HG02571 (cell line): ENCODE measurements around the gene CAPN8.

ENCODE experiments used
- ATAC-seq: cut with Tn5 transposase; IDR thresholded peaks from one replicate; pipeline ENCODE4 v1.9.1; 2021; ENCODE audit warnings: mild to moderate bottlenecking, moderate library complexity; ENCODE audit not compliant: unreplicated experiment

CAPN8 gene

DNA sequence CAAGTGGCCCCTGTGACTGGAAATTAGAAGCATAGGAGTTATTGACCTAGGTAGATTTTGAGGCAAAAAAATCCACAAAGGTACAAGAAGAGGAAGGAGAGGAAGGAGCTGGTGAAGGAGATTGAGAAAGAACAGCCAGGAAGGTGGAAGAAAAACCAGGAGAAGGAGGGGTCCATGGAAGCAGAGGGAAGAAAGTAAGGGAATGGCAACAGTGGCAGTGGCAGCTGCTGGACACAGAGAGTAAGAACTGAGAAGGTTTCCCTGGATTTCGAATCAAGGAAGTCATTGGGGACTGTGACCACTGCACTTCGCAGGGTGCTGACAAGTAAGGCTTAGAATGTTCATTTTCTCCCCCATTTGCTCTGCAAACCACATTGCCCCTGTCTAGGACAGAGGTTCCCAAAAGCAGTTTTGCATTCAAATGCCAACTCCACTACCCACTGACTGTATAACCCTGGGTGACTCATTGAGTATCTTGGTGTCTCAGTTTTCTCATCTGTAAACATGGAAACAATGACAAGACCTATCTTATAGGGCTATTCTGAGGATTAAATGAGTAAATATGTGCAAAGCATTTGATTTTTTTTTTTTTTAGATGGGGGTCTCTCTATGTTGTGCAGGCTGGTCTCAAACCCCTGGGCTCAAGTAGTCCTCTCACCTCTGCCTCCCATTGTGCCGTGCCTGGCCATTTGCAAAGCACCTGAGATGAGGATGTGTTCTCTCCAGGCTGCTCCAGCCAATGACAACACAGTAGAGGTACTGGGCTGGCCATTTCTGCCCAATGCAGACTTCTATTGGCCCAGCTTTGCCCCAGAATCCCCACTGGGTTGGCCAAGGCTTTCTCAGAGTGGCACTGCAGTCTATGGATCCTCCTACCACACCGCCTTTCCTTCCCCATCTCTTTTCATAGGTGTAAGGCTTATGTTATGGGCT, 37.5 kb upstream of the CAPN8 start:
- ATAC-seq, result no peak

DNA sequence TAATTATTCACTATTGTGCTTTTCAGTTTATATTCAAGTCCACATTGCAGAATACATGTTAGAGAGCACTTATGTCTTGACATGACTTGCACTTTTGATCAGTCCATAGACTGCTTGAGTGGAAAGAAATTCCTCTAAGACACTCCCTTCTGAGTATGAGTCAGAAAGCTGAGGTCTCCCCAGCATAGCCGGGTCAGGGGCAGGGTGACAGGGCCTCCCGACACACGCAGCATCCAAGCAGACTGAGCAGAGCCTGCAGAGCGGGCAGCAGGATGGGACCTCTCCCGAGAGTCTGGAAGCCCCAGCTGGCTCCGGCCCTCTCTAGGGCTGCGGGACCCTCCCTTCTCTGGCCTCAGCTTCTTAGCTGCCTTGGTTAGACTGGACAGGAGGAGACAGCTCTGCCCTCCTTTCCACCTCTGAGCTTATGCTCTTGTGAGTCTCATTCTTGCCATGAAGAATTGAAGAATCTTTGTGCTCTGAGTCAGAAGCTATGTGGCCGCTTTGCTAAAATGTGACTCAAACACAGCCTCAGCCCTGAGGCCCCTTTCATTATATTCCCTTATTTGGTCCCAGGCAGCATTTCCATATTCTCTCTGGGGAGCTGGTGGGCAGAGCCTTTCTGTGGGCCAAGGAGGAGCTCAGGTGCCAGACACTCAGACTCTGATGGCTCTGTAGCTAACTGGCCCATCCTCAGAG, 35.6 kb upstream of the CAPN8 start:
- no peak for ATAC-seq

DNA sequence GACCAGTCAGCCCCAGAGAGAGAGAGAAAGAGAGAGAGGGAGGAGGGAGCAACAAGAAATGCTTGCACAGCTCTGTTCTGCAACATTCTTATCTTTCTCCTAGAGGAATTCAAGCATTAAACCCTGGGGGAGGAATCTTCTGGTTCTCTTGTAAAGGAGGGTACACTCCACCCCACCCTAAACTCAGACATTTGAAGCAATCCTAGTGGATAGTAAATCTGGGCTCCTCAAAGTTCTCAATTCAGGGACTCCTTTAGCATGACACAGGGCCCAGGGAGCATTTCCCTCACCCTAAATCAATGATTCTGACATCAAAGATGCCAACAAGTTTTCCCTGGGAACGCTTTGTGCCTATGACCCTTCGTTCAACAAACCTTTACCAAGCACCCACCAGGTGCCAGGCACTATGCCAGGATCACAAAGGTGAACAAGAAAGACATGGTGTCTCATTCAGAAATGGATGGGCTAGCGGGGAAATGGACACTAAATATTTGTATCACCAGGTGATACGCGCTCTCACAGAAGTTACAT, 35.0 kb upstream of the CAPN8 start:
- no peak for ATAC-seq

DNA sequence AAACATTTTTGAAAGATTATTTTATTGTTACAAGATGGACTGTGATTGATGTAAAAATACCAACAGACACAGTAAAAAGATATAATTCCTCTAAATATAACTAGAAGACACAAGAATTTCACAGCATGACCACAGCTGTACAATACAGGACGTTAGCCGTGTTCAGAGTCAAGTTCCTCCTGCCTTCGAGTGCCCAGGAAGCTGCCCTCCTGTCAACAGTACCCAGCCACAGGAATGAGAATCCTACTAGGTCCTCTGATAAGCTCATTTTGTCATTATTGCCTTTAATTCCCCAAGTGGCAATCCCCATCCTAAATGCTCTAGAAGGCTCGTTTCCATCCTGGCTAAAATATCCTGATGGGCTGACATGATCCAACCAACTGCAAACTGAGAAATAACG, 30.4 kb upstream of the CAPN8 start:
- no peak for ATAC-seq

DNA sequence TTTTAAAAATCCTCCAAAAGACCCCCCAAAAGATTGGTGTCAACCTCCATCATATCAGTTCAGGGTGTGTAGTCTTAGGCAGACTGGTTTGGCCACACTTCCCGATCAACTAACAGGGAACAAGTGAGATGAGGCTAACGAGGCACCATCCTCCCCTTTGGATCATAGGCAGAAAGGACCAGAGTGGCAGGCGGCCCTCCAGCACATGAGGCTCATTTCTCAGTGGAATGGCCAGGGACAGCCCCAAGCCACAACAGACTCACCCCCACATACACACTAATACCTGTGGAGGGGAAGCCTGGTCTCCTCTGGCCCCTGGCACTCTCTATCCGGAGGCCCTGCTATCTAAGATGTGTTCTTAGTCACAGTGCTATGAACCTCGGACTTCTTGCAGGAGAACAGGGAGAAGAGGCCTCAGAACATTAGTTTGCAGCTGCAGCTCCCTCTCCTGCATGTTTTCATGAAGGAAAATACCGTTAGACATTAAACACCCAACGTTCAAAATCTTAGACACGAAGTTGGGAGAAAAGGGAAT, 29.6 kb upstream of the CAPN8 start:
- ATAC-seq, result no peak

DNA sequence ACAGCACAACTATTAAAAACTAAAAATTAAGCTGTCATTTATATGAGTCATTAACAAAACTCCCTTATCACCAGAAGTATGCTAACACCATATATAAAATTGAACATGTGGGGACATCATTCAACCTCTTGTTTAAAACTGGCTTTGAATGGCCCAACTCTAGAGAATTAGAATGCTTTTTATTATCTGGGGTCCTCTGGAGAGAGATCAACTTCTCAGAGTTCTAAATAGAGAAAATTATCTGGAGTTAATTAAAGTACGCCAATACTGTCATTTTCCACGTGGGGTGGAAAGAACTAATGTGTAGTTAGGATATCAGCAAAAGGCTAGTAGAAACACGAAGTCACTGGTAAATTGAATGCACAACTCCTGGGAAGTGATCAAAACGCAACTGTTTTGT, 25.6 kb upstream of the CAPN8 start:
- no peak for ATAC-seq

DNA sequence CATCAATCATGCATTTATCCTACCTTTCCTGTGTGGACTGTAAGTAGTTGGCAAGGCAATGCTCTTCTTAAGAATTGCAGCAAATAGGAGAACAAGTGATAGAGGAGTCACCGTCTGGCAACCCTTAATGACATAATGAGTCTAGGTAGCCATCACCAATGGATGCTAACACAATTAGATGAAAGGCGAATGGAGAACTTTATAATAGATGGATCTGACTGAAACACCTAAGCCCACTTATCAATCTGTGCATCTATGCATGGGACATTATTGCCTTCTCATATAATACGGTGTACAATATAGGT, 18.9 kb upstream of the CAPN8 start:
- ATAC-seq, result no peak

DNA sequence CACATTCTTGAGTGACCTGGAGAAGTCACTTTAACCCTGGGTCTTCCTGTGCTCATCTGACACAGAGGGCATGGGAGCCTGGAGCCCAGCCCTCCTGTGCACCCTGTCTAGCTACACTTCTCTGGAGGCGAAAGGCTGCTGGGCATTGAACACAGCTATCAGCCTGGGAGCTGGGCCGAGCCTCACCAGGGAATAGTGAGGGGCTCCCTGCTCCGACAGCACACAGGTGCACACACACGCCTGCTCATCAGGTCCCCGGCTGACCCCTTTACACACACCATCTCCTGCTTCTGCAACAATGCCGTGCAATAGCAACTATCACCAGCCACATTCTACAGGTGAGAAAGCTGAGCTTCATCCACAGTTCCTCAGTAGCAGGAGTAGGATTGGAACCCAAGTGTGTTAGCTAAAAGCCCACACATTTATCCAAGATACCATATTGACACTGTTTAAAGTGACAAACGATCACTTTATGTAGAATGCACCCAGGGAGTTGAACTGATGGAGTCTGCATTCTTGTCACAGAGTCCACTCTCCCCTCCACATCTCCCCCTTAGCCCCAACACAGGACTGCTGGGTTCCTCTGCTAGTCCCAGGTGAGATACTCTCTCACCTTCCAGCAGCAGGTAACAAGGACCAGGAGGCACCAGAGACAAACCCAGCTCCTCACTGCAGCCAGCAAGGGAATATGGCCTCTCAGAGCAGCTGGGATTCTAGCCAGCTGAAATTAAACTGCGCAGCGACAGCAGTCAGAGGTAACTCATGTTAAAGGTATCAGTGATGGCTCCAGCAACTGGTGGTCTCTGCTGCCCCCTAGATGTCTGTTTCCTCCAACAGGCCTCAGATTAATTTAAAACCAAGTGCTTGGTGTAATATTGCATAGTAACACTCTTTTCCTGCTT, 18.3 kb upstream of the CAPN8 start:
- no peak for ATAC-seq

DNA sequence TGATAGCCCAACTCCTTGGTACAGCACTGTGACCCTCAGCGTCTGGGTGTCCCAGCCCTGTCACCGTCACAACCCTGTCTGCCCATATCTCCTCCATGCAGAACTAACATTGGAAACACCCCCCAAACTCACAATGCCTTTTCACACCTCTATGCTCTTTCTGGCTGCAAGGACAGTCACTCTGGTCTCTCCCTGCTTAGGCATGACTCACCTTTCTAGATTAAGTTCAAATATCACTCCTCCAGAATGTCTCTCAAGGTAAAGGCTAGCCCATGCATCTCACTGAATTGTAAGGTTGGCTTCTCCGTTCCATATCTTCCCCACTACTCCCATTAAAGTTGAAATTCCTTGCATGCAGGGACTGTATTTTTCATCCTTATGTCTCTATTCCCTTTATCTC, 17.0 kb upstream of the CAPN8 start:
- no peak for ATAC-seq

DNA sequence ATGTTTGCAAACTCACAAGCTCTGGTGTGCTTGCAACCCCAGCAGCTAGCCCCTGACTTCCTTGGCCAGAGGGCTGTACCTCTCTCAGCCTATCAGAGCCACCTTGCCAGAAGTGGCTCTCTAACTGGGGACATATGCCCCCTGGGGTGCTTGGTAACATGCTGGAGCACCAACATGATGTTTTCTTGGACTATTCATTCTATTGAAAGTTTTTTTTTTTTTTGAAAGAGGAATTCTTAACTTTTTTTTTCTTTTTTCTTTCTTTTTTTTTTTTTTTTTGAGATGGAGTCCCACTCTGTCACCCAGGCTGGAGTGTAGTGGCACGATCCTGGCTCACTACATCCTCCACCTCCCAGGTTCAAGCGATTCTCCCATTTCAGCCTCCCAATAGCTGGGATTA, 14.7 kb upstream of the CAPN8 start:
- ATAC-seq, result no peak

DNA sequence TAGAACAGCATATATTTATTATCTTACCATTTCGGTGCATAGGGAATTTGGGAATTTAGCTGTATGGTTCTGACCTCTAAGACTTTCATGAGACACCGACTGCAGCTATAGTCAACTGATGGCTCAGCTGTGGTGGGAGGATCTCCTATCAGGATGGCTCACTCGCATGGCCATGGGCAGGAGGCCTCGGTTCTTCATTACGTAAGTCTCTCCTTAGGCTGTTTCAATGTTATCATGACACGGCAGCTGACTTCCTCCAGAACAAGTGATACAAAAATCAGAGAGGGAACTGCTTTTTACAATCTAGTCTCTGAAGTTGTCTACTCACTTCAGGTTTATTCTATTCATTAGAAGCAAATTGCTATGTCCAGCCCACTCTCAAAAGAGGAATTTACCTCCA, 13.3 kb upstream of the CAPN8 start:
- no peak for ATAC-seq

DNA sequence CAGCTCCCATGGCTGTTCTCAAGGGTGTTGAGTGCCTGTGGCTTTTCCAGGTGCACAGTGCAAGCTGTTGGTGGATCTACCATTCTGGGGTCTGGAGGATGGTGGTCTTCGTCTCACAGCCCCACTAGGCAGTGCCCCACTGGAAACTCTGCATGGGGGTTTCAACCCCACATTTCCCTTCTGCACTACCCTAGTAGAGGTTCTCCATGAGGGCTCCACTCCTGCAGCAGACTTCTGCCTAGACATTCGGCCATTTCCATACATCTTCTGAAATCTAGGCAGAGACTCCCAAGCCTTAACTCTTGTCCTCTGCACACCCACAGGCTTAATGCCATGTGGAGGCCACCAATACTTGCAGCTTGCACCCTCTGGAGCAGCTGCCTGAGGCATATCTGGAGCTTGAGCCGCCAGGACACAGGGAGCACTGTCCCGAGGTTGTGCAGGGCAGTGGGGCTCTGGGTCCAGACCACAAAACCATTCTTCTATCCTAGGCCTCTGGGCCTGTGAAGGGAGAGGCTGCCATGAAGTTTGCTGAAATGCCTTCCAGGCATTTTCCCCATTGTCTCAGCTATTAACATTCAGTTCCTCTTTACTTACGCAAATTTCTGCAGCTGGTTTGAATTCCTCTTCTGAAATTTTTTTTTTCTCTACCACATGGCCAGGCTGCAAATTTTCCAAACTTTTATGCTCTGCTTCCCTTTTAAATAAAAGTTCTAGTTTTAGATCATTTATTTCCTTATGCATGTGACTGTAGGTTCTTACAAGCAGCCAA, 8.8 kb upstream of the CAPN8 start:
- ATAC-seq, result no peak

DNA sequence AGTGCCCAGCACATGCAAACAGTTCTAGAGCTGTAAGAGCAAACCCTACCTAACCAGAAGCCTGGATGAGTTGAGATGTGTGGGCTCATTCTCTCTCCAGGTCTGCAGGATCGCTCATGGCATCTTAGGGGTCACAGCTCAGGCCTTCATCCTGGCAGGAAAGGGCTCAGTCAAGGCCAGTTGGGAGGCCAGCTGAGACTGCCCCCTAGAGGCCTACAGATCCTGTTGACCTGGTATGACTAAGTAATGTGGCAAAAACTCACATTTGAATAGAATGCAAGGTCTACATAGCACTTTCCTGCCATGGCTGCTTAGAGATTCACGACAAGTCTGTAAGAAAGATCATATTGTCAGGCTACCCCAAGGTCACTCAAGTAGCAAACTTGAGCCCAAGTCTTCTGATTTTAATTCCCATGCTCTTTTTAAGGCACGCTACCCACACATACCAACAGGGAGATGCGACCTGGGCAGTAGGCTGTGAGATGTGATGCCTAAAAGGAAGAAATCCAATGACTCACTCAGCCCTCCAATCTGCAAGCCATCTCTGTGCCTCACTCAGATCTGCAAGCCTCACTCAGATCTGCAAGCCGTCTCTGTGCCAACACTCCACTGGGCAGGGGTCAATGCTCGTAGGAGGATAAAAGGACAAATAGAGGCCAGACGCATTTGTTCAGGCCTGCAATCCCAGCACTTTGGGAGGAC, 5.1 kb upstream of the CAPN8 start:
- ATAC-seq, result no peak

DNA sequence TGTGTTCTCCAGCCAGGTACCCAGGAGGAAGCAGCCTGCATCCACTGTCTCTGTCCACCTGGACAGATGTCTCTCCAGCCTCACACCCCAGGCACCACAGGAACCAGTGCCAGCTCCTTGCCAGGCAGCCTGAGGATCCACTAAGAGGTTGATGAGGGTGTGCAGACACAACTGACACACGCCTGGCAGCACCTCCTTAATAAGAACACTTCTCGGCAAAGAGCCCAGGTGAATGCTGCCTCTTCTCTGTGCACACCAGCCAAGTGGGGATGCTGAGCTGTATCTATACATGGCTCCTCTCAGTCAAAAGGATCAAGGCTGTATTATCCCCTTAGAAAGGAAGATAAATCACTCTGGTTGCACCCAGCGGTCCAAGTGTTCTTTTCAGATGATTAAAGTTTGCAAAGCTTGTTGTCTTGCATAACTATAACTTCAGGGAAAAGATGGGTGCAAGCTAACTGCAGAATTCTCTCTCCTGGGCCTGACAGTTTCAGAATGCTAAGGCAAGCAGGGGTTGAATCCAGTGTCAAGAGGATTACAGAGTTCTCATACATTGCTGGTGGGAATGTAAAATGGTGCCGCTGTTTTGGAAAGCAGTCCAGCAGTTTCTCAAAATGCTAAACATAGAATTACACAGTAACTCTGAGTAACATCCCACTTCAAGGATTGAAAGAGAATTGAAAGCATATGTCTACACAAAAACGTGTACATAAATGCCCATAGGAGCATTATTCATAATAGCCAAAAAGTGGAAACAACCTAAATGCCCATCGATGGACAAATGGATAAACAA, 3.7 kb upstream of the CAPN8 start:
- no peak for ATAC-seq

DNA sequence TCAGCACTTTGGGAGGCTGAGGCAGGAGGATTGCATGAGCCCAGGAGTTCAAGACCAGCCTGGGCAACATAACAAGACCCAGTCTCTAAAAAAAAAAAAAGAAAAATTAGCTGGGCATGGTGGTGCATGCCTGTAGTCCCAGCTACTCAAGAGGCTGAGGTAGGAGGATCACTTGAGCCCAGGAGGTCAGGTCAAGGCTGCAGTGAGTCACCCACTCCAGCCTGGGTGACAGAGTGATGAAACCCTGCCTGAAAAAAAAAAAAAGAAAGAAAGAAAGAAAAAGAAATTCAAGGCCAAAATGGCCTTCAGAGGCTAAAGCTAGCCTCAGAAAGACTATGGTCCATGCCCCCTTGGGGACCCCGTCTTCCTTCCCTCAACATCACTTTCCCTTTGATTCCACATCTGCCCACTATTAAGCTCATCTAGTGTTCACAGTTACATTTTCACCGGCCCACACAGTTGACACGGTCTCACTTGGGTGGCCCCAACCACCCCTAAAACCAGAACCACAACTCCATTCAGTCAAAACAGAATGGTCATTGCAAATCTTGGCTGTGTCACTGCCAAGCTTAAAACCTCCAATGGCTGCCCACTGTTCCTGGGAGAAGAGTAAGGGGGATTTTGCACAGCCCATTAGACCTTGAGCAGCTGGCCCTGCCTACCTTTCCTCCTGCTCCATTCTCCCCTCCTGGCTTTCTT, 2.1 kb upstream of the CAPN8 start:
- ATAC-seq, result no peak

DNA sequence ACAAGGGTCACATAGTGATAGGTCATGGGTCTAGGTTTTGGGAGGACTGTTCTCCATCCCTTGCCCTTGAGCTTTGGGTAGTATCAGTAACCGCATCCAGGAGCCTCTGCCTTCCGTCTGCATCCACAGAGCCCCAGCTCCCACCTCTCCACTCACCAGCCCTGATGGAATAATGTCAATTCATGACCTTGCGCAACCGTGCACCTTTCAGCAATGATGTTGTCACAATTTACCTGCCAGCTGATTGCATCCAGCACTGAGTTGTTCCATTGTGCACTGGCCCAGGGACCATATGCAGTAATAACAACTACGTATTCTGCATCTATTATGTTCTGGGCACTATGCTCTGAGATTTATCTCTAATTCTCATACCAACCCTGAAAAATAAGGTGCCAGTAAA, 1.4 kb downstream of the CAPN8 start:
- ATAC-seq, result no peak

DNA sequence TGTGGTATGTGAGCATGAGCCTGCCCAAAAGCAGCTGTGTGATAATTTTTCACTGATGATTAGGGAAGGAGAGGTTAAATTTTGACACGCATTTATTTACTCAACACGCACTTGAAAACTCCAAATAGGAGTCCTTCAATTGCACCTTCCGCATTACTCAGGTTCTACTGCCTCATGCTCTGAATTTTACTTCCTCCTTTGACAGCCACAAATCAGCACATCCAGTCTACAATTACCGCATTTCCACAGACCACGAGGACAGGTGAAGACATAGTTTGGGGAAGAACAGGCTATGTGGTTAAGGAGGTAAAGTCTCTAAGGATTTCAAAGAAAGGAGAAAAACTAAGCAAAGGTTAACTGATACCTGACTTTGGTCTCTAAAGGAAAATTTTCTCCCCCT, 2.6 kb downstream of the CAPN8 start:
- no peak for ATAC-seq

DNA sequence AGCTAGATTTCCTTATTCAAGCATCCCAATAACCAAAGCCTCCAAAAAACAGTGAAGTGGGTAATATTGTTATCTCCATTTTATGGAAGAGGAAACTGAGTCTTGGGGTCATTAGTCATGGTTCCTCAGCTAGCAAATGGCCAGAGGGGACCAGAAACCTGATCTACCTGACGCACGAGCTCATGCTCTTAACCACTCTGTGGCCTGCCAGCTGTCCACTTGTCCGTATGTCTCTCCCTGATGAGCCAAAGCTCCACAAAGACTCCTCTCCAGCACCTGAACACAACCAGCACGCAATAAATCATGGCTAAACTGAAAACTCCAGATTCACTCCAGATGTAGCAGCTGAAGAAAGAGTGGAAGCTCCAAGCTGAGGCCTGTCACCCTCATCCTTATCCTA, 5.8 kb downstream of the CAPN8 start:
- ATAC-seq, result no peak
